ENCODE results near the gene ANKRD55. TPM values are rescaled to one million over a fixed set of nuclear protein-coding genes. Genes with fewer than 3 reads are reported as not detected.

ANKRD55 gene
- total RNA-seq, 2 donors from 2014 or later, result 0.27 to 0.29 TPM

- Mint-ChIP-seq H3K27me3 (ENCODE audit: insufficient read depth) (no peaks in the 10 kb centered on the region), H3K4me3 (no peak overlapping the region), H3K4me1 (peaks cover 13% of the 10 kb centered on the region), H3K9me3 (no peaks in the 10 kb centered on the region), H3K36me3 (ENCODE audit: low read depth) (no peaks in the 10 kb centered on the region), H3K27ac (peak overlapping the region; percentile 9)
- Histone ChIP-seq H3K27me3 (ENCODE audit: control insufficient read depth, insufficient read depth, low read length, poor library complexity, severe bottlenecking) (no peaks in the 10 kb centered on the region), H3K36me3 (ENCODE audit: control insufficient read depth, insufficient read depth, low read length) (no peaks in the 10 kb centered on the region), H3K9ac (ENCODE audit: extremely low read depth, low read length, poor library complexity, severe bottlenecking) (no peak overlapping the region), H3K27ac (ENCODE audit: low read depth, low read length) (no peak overlapping the region), H3K4me3 (ENCODE audit: low read length) (no peak overlapping the region), H3K4me1 (ENCODE audit: control insufficient read depth, insufficient read depth, low read length) (peaks cover 3% of the 10 kb centered on the region), H3K9me3 (ENCODE audit: control insufficient read depth, low read length) (no peaks in the 10 kb centered on the region)
- DNase-seq, result no peak
- no peak for TF ChIP-seq CTCF (conservative IDR thresholded peaks at IDR 0.05)
- WGBS, 2 experiments (ENCODE audit: insufficient coverage in 1 of 2, insufficient read length in 1 of 2), result 95 to 97% methylated on average over 7 of the region's 7 CpGs
Observed at GRCh38 chr5:56090793-56091460, 142.2 kb downstream of the ANKRD55 start.

DNA sequence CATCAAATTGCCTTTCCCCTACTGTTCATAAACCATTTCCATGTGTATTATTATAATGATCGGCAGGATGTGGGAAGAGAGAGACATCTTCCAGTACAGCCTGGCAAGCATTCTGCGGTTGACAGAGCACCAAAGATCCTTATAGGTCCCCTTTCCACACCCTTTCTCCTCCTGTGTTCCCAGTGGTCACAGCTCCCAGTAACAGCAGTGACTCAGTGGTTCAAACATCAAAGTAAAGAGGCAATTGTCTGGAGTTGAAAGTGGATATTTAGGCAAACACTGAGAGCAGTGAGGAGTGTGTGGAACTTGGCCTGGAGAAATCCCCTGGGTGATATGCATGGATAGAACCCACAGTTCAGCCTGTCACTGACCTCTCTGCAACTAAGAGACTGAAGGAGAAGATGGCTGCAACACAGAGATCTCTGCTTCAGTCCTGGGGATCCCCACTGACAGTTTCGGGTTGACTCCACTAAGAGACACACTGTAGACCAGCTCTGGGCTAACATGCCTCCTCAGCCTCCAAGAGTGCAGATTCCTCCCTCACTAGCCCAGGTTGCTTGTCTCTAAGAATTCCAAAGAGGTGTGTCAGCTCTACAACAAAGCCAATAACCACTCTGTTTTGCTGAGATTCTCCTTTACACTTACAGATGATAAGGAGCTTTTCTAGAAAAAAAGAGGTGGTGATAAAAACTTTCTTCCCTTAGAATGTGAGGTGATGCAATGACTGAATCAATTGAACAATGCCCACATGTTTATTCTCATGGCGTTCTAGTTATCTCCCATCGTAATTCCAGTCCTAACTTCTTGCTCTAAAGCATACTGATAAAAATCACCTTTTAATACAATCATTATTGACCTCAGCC, 143.9 kb downstream of the ANKRD55 start:
- H3K9ac ChIP-seq (ENCODE audit: extremely low read depth, low read length, poor library complexity, severe bottlenecking), result no peak overlapping the region
- no peaks in the 10 kb centered on the region for H3K9me3 ChIP-seq (ENCODE audit: control insufficient read depth, low read length)
- no peaks in the 10 kb centered on the region for H3K27me3 Mint-ChIP-seq (ENCODE audit: insufficient read depth)
- H3K9me3 Mint-ChIP-seq, result no peaks in the 10 kb centered on the region
- no peak overlapping the region for H3K4me3 Mint-ChIP-seq
- peaks cover 3% of the 10 kb centered on the region for H3K4me1 ChIP-seq (ENCODE audit: control insufficient read depth, insufficient read depth, low read length)
- no peak overlapping the region for H3K27ac ChIP-seq (ENCODE audit: low read depth, low read length)
- H3K4me1 Mint-ChIP-seq, result peaks cover 13% of the 10 kb centered on the region
- TF ChIP-seq CTCF (conservative IDR thresholded peaks at IDR 0.05), result no peak
- no peaks in the 10 kb centered on the region for H3K36me3 Mint-ChIP-seq (ENCODE audit: low read depth)
- H3K27ac Mint-ChIP-seq, result peak overlapping the region; percentile 44
- no peaks in the 10 kb centered on the region for H3K36me3 ChIP-seq (ENCODE audit: control insufficient read depth, insufficient read depth, low read length)
- no peak overlapping the region for H3K4me3 ChIP-seq (ENCODE audit: low read length)
- H3K27me3 ChIP-seq (ENCODE audit: control insufficient read depth, insufficient read depth, low read length, poor library complexity, severe bottlenecking), result no peaks in the 10 kb centered on the region
- 75 to 76% methylated on average over 4 to 5 of the region's 5 CpGs for WGBS, 2 experiments (ENCODE audit: insufficient coverage in 1 of 2, insufficient read length in 1 of 2)
- peak; percentile 67 for DNase-seq

DNA sequence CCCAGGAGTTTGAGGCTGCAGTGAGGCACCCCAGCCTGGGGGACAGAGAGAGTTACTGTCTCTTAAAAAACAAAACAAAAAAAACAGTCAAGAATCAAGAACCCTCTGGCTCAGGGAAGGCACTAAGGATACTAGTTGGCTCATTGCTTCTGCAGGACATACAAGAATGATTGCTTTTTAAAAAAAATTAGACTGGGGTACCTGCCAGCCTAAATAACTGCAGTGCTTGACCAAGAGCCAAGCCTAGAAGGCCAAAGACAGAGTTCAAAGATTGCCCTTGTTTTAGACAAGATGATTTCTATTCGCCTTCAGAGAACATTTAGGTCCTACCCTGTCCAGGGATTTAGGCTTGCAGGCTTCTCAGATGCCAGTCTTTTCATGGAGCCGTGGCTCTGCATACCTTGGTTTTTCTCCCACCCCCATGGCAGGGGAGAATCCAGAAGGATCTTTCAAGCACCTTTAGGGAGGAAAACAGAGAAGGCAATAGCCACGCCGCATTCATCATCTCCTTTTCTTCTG, 144.6 kb downstream of the ANKRD55 start:
- Histone ChIP-seq H3K27me3 (ENCODE audit: control insufficient read depth, insufficient read depth, low read length, poor library complexity, severe bottlenecking) (no peaks in the 10 kb centered on the region), H3K9ac (ENCODE audit: extremely low read depth, low read length, poor library complexity, severe bottlenecking) (no peak overlapping the region), H3K36me3 (ENCODE audit: control insufficient read depth, insufficient read depth, low read length) (no peaks in the 10 kb centered on the region), H3K9me3 (ENCODE audit: control insufficient read depth, low read length) (no peaks in the 10 kb centered on the region), H3K4me3 (ENCODE audit: low read length) (no peak overlapping the region), H3K4me1 (ENCODE audit: control insufficient read depth, insufficient read depth, low read length) (peaks cover 3% of the 10 kb centered on the region), H3K27ac (ENCODE audit: low read depth, low read length) (no peak overlapping the region)
- WGBS, 2 experiments (ENCODE audit: insufficient coverage in 1 of 2, insufficient read length in 1 of 2), result 87 to 92% methylated on average over 2 to 4 of the region's 4 CpGs
- no peak for TF ChIP-seq CTCF (conservative IDR thresholded peaks at IDR 0.05)
- Mint-ChIP-seq H3K4me1 (peaks cover 13% of the 10 kb centered on the region), H3K27me3 (ENCODE audit: insufficient read depth) (no peaks in the 10 kb centered on the region), H3K4me3 (no peak overlapping the region), H3K27ac (no peak overlapping the region), H3K36me3 (ENCODE audit: low read depth) (no peaks in the 10 kb centered on the region), H3K9me3 (peaks cover 3% of the 10 kb centered on the region)
- no peak for DNase-seq

Measured in endodermal cell (in vitro differentiated cells).